EH (cell line): ENCODE results near the gene MAZ.
"Not testable (repeated sequence)": the region's sequence is repeated elsewhere in the genome, so short reads cannot be mapped to it uniquely, and the experiment has no call there.

Experiments
- DNase-seq: peaks from one replicate; pipeline ENCODE4 v3.0.0-alpha.2; 2015; ENCODE audit warnings: low read depth

The MAZ gene

DNA sequence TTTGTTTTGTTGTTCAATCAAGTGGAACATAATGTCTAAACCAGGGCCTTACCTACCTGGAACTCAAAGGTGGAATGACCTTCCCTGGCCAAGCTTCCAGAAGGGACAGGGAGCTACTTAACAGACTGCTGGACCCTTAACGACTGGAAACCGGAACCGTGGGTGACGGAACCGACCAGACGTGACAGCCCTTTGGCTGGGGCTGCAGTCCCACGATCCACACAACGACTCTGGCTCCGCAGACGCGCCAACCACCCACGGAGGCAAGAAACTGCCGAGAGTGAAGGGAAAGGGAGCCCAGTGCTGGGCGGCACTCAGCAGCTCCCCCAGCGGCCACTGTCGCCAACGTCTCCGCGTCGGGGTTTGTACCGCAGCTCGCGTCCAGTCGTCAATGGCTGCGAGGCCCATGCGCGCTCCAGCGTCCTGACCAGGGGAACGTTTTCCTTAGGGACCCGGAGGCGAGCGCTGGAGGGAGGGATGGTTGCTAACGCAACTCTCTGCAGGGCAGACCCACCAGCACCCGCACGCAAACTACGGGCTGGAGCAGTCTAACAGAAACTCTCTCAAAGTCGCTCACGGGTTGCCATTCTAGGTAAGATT, 21.3 kb upstream of the MAZ start:
- DNase-seq, result peak; percentile 62

DNA sequence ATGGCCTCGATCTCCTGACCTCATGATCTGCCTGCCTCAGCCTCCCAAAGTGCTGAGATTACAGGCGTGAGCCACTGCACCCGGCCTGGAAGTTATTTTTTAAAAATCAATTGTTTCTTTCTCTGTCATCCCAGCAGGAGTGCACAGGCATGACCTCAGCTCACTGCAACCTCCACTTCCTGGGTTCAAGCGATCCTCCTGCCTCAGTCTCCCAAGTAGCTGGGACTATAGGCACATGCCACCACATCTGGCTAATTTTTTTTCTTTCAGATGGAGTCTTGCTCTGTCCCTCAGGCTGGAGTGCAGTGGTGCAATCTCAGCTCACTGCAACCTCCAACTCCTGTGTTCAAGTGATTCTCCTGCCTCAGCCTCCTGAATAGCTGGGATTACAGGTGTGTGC, 19.2 kb upstream of the MAZ start:
- not testable (repeated sequence) for DNase-seq

- DNase-seq, result no peak
Measured at GRCh38 chr16:29789775-29790182, 16.6 kb upstream of the MAZ start.

DNA sequence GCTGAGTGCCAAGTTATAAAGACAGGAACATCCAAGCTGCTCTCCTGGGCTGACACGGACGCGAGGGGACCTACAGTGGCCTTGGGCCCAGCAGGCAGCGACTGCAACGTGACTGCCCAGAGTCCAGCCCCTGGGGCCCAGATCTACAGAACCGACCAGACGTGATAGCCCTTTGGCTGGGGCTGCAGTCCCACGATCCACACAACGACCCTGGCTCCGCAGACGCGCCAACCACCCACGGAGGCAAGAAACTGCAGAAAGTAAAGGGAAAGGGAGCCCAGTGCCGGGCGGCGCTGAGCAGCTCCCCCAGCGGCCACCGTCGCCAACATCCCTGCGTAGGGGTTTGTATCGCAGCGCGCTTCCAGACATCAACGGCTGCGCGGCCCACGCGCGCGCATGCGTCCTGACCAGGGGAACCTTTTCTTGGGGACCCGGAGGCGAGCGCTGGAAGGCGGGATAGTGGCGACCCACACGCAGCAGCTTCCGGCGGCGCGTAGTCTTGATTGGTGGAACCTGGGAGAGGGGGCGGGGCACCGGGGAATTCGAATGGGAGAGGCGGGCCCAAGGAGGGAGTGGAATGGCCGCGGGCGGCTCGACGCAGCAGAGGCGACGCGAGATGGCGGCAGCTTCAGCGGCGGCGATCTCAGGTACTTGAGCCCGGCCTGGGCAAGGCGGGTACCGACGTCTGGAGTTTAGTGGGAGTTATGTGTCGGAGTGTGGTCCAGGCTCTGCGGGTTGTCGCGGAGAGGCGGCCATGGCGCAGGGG, 16.0 kb upstream of the MAZ start, which contains the start of gene KIF22:
Gene KIF22, plus strand, starts transcription at position 569 of the 766 bp plus-strand sequence. Its CDS starts 9 bp downstream, at position 578.
- peak; percentile 98 for DNase-seq

DNA sequence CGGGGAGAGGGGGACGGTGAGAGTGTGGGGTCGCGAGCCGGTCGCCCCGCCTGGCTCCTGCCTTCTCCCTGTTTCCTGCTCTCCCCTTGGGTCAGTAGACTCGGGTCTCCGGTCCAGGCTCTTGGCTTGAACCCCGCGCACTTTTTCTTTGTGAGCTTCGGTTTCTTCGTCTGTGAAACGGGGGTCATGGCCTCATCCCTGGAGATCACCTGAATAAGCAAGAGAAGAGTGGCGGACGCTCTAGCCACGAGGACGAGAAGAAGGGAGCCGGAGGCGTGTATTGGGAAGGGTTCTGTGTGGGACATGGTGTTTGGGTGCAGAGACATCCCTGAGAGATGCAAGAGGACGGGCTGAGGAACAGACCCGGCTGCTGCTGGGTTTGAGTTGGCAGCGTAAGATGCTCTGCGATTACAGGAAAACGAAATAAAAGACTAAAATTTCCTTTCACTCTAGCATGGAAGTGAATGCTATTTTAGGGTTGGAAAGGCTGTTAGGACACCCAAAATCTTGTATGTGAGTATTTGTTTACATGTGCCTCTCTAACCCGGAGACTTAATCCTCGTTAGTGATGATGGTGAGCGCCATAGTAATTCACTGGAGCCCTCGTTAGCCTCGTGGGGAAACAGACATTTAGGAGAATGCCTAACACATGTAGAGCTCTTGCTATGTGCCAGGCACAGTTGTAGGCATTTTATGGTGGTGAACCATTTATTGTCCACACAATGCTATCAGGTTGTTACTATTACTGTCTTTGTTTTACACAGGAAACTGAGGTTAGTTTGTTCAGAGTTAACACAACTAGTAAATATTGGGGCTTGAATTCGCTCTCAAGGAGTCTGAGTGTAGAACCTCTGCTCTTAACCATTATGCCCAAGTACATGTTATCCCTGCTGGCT, 15.1 kb upstream of the MAZ start:
- peak; percentile 26 for DNase-seq

DNA sequence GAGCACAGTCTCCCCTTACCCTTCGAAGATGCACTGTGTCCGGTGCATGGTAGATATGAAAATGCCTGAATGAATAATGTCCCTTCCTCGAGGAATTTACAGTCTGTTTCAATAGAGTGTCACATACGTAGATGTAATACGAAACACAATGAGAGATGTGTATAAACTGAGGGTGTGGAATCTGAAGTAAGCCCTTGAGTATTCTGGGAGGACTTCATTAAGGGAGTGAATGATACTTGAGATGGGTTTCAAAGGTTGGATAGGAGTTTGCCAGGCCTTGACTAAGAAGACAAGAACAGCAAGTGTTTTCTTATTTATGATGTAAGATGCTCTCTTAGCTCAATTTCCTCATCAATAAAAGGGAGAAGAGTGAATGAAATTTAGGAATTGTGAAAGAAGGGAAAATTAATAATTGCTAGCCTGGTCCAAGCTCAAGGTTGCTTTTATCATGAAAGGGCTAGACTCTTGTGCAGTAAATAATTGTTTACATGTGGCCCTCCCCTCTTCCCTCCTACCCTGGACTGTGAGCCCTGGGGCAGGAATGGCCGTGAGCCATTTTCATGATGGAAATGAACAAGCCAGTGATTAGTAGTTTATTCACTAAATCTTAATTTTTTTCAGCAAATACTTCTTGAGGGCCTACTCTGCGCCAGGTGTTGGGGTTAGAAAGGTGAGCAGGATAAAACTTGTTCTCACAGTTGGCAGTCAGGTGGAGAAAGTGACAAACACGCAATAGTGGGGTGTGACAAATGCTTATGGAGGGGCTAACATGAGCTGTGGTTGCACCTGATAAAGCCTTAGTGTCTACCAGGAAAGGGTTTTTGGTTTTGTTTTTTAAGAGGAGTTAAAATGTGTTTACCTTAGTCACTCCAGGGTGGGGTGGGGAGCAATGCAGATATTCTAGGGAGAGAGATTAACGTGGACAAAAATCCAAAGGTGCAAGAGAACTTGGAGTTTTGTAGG, 14.2 kb upstream of the MAZ start:
- DNase-seq, result no peak

- not testable (repeated sequence) for DNase-seq
Measured at GRCh38 chr16:29793153-29793552, 13.2 kb upstream of the MAZ start.

GRCh38 chr16:29794231-29794710, 12.1 kb upstream of the MAZ start:
- DNase-seq, result no peak

- no peak for DNase-seq
Measured at GRCh38 chr16:29802416-29802935, 3.9 kb upstream of the MAZ start.

DNA sequence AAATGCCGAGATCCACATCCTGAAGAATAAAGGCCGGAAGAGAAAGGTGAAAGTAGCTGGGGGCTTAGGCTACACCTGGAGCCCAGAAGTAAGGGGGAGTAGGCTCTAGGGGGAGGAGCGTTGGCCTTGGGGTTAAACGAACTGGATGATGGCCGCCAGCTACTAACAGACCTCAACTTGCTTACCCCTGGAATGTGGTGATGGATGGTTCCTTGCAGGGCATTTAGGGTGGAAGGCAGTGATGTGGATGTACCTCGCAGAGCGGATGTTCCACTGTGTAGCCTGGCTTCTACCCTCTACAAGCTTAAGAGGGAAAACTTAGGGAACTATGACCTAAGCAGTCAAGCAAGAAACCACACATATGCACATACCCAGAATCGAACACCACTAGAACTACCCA, 2.3 kb upstream of the MAZ start:
- DNase-seq, result no peak

DNA sequence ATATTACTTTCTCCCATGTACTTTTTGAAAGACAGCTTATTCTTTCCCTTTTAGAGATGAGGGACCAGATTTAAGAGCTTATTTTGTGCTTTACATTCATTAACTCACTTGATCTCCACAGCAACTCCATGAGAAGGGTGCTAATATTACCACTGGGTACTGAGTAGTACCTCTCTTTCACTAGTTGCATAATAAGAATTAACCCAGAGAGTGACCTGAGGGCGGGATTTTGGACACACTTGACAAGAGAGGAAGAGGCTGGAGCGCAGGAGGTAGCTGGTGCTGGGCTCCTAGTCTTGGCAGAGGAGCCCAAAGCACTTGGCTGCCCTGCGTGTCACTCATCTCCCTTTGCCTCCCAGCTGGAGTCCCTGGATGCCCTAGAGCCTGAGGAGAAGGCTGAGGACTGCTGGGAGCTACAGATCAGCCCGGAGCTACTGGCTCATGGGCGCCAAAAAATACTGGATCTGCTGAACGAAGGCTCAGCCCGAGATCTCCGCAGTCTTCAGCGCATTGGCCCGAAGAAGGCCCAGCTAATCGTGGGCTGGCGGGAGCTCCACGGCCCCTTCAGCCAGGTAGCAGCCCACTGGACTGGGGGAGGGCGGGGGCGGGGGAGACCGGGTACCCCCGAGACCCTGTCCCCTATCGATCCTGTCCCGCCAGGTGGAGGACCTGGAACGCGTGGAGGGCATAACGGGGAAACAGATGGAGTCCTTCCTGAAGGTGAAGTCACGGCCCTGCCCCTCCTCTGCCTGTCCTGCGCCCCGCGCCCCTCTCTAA, 1.7 kb upstream of the MAZ start:
- DNase-seq, result peak; percentile 46

DNA sequence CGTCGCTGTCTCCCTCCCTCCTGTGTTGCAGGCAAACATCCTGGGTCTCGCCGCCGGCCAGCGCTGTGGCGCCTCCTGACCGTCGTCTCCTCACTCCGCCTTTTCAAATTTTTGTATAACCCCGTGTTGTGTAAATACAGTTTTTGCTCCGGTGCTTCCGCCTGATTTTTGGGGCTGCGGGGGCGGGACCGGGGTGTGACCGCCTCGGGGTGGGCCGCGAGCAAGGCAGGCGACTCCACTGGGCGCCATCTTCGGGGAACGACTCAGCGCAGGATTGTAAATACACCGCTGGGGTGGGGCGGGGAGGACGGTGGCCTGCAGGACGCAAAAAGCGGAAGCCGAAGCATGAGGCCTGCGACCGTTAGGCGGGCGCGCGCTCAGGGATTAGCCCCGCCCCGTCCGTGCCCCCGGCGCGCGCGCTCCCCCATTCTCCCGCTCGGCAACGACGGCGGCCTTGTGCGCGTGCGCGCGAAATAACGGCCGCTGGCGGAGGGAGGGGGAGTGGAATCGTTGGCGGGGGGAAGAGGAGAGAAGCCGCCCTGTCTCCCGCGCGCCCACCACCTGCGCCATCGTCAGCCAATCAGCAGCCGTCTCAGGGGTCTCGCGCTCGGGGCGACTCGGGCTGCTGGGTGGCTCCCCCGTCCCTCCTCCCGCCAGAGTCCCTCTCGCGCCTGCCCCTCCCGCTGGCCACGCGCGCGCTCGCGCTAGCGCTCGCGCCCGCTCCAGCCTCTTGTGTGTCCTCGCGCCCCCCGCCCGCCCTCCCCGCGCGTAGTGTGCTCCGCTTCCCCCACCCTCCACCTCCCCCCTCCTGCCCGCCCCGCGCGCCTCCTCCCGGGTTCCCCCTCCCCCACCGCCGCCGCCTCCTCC, 864 bp upstream of the MAZ start:
- DNase-seq, result peak; percentile 97

DNA sequence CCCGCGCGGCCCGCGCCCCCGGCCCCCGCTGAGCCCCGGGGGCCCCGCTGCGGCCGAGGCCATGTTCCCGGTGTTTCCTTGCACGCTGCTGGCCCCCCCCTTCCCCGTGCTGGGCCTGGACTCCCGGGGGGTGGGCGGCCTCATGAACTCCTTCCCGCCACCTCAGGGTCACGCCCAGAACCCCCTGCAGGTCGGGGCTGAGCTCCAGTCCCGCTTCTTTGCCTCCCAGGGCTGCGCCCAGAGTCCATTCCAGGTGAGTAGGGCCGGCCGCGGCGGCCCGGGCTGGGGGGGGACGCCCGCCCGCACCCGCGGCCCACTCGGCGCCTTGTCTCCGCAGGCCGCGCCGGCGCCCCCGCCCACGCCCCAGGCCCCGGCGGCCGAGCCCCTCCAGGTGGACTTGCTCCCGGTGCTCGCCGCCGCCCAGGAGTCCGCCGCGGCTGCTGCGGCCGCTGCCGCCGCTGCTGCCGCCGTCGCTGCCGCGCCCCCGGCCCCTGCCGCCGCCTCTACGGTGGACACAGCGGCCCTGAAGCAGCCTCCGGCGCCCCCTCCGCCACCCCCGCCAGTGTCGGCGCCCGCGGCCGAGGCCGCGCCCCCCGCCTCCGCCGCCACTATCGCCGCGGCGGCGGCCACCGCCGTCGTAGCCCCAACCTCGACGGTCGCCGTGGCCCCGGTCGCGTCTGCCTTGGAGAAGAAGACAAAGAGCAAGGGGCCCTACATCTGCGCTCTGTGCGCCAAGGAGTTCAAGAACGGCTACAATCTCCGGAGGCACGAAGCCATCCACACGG, 504 bp downstream of the MAZ start:
- DNase-seq, result peak; percentile 47

DNA sequence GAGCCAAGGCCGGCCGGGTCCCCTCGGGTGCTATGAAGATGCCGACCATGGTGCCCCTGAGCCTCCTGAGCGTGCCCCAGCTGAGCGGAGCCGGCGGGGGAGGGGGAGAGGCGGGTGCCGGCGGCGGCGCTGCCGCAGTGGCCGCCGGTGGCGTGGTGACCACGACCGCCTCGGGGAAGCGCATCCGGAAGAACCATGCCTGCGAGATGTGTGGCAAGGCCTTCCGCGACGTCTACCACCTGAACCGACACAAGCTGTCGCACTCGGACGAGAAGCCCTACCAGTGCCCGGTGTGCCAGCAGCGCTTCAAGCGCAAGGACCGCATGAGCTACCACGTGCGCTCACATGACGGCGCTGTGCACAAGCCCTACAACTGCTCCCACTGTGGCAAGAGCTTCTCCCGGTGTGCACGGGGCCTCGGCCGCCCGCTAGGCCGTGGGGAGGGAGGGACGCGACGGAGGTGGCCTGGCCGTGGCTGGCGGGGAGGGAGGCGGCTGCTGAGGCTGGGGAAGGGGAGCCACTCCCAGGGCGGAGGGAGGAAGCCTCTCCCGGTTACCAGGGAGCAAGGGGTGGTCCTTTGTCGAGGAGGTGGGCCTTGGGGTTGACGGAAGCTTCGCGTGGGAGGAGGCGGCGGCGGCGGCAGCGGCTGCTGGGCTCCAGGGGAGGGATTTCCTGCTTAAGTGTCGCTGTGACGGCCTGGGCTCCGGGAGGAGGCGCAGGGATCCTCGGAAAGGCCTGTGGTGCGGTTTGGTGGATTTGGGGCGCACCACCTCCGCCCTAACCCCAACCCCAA, 1.3 kb downstream of the MAZ start:
- DNase-seq, result peak; percentile 96

GRCh38 chr16:29808219-29808900, 2.0 kb downstream of the MAZ start:
- DNase-seq, result no peak

- no peak for DNase-seq
Measured at GRCh38 chr16:29809031-29809747, 2.9 kb downstream of the MAZ start.
